Activated CD8-positive, alpha-beta T cell treated with anti-CD3 and anti-CD28 coated beads for 36 hours (primary cell): ENCODE results near the gene FGFRL1. TPM values are rescaled to one million over a fixed set of nuclear protein-coding genes. Genes with fewer than 3 reads are reported as not detected.

ENCODE experiments used
- ATAC-seq: fragments of 200-7000 bp; cut with Tn5 transposase; one replicate; pipeline ENCODE4 v1.10.0; 2021; ENCODE audit warnings: mild to moderate bottlenecking, moderate library complexity
- CTCF ChIA-PET: fragments of 350-600 bp; sonication (Branson Sonifier 250); formaldehyde crosslinking; loops from one replicate; lab custom pipeline; 2021; ENCODE audit warnings: antibody characterized with exemption; lab: Charles Lee
- POLR2A ChIA-PET: fragments of 350-600 bp; sonication (Branson Sonifier 250); formaldehyde crosslinking; loops from one replicate; lab custom pipeline; 2021; ENCODE audit warnings: antibody characterized with exemption; lab: Charles Lee
- DNase-seq: peaks from one replicate; pipeline ENCODE4 v3.0.0-alpha.2; 2020
- H3K27ac Mint-ChIP-seq: one replicate; pipeline ENCODE4 v1.8.0; 2021; ENCODE audit warnings: mild to moderate bottlenecking, mixed read lengths
- H3K27me3 Mint-ChIP-seq: one replicate; pipeline ENCODE4 v1.8.0; 2021; ENCODE audit warnings: mixed read lengths
- H3K36me3 Mint-ChIP-seq: one replicate; pipeline ENCODE4 v1.8.0; 2021; ENCODE audit warnings: low read depth, mixed read lengths
- H3K4me1 Mint-ChIP-seq: one replicate; pipeline ENCODE4 v1.8.0; 2021; ENCODE audit warnings: low read depth, mixed read lengths
- H3K4me3 Mint-ChIP-seq: one replicate; pipeline ENCODE4 v1.8.0; 2021; ENCODE audit warnings: mild to moderate bottlenecking, moderate library complexity, mixed read lengths
- H3K9me3 Mint-ChIP-seq: one replicate; pipeline ENCODE4 v1.8.0; 2021; ENCODE audit warnings: mixed read lengths
- intact Hi-C: fragments of 100-400 bp; cut with micrococcal nuclease; formaldehyde crosslinking; loops from one replicate; pipeline ENCODE4 v1.10.0; 2022
- total RNA-seq, 2 experiments: library from RNA; stranded (reverse); gene quantifications; one replicate each; pipeline ENCODE4 v1.2.3, GENCODE V29; 2021
- TF ChIP-seq, protein P1 (sequence below): fragments of 200-600 bp; IDR thresholded peaks from one replicate; pipeline ENCODE4 v1.8.0; 2022; ENCODE audit warnings: antibody characterized with exemption, mild to moderate bottlenecking

FGFRL1 gene
- total RNA-seq, 2 experiments from 2014 or later, result 16.2 to 18.0 TPM

DNA sequence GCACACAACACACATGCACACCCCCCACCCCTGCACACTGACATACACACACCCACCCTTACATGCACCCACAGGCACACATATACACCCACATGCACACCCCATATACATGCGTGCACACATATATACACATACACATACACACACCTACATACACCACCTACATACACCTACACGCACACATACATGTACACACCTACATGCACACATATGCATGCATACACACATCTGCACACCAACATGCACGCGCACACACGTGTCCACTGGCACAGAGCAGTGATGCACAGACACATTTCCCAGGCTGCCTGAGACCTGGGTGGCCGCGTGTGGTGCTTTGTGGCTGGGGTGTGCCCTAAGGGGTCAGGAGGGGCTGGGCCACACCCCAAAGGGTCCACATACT is 31.7 kb downstream of the FGFRL1 start:
- H3K27me3 Mint-ChIP-seq, result peaks cover 28% of the 10 kb centered on the region
- TF ChIP-seq, protein P1, sequence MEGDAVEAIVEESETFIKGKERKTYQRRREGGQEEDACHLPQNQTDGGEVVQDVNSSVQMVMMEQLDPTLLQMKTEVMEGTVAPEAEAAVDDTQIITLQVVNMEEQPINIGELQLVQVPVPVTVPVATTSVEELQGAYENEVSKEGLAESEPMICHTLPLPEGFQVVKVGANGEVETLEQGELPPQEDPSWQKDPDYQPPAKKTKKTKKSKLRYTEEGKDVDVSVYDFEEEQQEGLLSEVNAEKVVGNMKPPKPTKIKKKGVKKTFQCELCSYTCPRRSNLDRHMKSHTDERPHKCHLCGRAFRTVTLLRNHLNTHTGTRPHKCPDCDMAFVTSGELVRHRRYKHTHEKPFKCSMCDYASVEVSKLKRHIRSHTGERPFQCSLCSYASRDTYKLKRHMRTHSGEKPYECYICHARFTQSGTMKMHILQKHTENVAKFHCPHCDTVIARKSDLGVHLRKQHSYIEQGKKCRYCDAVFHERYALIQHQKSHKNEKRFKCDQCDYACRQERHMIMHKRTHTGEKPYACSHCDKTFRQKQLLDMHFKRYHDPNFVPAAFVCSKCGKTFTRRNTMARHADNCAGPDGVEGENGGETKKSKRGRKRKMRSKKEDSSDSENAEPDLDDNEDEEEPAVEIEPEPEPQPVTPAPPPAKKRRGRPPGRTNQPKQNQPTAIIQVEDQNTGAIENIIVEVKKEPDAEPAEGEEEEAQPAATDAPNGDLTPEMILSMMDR, result no peak
- CTCF ChIA-PET, result no interaction called here
- peaks cover 5% of the 10 kb centered on the region for H3K4me1 Mint-ChIP-seq
- intact Hi-C loops, result no loop called here
- H3K4me3 Mint-ChIP-seq, result no peak overlapping the region
- ATAC-seq (peak; percentile 32), DNase-seq (no peak)
- POLR2A ChIA-PET, result no interaction called here
- no peaks in the 10 kb centered on the region for H3K9me3 Mint-ChIP-seq
- H3K36me3 Mint-ChIP-seq, result no peaks in the 10 kb centered on the region
- H3K27ac Mint-ChIP-seq, result no peak overlapping the region

DNA sequence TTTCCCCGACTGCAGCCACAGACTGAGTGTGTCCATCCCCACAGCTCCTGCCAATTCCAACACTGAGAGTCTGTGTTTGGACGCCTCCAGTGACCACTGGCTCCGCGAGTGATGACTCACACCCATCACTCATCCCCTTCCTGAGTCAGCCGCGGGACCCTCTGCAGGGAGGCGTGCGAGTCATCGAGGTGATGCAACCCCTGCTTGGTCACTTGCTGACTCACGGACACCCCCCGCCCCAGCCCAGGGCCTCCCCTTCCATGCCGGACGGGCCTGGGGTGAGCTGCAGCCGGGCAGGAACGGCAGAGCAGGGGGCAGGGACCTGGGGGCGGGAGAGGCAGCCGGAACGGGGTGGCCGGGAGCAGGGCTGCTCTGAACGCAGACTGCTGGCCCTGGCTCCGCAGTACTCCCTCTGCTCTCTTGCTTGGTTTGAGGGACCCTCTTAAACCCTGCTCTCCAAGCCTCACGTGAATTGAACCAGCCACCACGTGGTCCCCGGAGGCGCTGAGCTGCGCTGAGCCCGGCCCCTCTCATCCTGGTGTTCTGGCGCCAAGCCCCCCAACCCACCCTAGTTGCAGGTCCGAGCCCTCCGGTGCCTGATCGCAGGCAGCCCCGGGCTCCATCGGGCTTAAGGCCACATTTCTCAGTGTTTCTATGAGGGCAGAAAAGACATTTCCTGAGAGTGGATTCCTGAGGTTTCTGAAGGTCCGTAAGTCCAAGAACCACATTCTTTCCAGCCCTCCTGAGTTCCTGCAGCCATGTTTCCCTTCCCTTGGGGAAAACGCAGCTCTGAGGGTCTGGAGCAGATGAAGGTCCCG is 32.4 kb downstream of the FGFRL1 start:
- H3K36me3 Mint-ChIP-seq, result no peaks in the 10 kb centered on the region
- POLR2A ChIA-PET, result no interaction called here
- TF ChIP-seq, protein P1, result no peak
- ATAC-seq (peak; percentile 72), DNase-seq (peak; percentile 68)
- H3K27me3 Mint-ChIP-seq, result peaks cover 28% of the 10 kb centered on the region
- H3K9me3 Mint-ChIP-seq, result no peaks in the 10 kb centered on the region
- peaks cover 5% of the 10 kb centered on the region for H3K4me1 Mint-ChIP-seq
- CTCF ChIA-PET, result no interaction called here
- no peak overlapping the region for H3K4me3 Mint-ChIP-seq
- intact Hi-C loops, result no loop called here
- no peak overlapping the region for H3K27ac Mint-ChIP-seq

DNA sequence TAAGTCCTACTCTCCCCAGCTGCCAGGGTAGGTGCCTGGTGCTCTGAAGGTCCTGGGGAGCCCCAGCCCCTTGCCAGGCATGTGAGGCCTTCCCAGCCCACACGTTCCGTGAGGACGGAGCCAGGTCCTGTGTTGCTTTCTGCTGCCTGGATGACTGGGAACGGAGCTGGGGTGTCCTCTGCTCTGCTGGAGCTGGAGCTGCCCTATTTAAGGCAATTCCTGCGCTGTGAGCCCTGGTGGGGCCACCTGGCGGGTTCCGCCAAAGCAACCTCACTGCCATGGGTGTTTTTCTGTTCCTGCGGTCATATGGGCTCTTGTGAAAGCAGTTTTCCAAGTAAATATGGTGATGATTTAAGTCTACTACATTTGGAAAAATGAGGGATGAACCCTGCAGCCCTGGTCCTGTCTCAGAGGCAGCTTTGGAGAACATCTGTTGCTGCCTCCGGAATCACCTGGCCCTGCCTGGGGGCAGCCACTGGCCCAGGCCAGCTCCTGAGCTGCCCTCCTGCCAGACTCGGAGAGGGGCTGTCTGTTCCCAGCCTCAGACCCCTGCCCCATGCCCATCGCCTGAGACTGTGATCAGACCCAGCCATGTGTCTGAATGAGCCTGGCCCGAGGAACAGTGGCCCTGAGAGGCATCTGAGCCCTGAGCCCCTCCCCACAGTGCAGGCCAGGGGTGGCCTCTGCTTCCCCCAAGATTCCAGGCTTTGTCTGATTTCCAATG is 33.2 kb downstream of the FGFRL1 start:
- TF ChIP-seq, protein P1, result no peak
- CTCF ChIA-PET, result no interaction called here
- Mint-ChIP-seq H3K27me3 (peaks cover 33% of the 10 kb centered on the region), H3K27ac (no peak overlapping the region), H3K4me1 (peaks cover 5% of the 10 kb centered on the region), H3K9me3 (no peaks in the 10 kb centered on the region), H3K4me3 (no peak overlapping the region), H3K36me3 (no peaks in the 10 kb centered on the region)
- intact Hi-C loops, result no loop called here
- POLR2A ChIA-PET, result no interaction called here
- ATAC-seq, result no peak
- peak; percentile 2 for DNase-seq

DNA sequence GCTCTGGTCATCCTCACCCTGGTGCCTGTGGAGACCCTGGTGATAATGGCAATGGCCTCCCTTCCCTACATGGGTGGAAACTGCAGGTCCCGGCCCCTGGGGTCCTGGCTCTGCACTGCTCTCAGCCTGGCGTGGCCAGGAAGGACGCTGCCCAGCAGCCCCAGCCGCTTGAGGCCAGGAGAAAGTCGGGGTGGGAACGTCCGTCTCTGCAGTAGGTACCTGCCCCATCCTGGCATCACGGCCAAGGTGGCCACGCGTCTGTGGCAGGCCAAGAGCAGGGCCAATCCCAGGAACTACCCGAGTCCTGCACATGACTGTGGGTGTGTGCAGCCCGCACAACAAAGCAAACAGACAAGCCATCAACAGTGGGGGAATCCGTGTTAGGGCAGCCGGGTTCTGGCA is 33.8 kb downstream of the FGFRL1 start:
- ChIA-PET CTCF (no interaction called here), POLR2A (no interaction called here)
- Mint-ChIP-seq H3K27ac (no peak overlapping the region), H3K36me3 (no peaks in the 10 kb centered on the region), H3K4me3 (no peak overlapping the region), H3K27me3 (peaks cover 33% of the 10 kb centered on the region), H3K4me1 (peaks cover 5% of the 10 kb centered on the region), H3K9me3 (no peaks in the 10 kb centered on the region)
- no peak for DNase-seq
- TF ChIP-seq, protein P1, result no peak
- intact Hi-C loops, result no loop called here
- ATAC-seq, result no peak
